PFSK-1 (cell line): ENCODE results near the gene TLNRD1.

Source experiments
- POLR2AphosphoS5 ChIP-seq: IDR thresholded peaks from 2 replicates; pipeline ENCODE4 v1.6.1; 2012; ENCODE audit warnings: low read depth, mild to moderate bottlenecking, control low read depth, low read length, moderate library complexity
- TAF1 ChIP-seq: IDR thresholded peaks from 2 replicates; pipeline ENCODE4 v1.6.1; 2012; ENCODE audit warnings: low read length, control low read depth, borderline replicate concordance; ENCODE audit not compliant: insufficient read depth
- TF ChIP-seq, protein P1 (sequence below), 2 experiments: IDR thresholded peaks; 2 replicates each; pipeline versions ENCODE4 v1.6.1 to v1.8.0; 2011 to 2012; ENCODE audit warnings: low read depth in 2 of 2, low read length in 2 of 2, control low read depth in 1 of 2, inconsistent platforms in 1 of 2, mild to moderate bottlenecking in 1 of 2, moderate library complexity in 1 of 2; ENCODE audit not compliant: insufficient read depth in 1 of 2

DNA sequence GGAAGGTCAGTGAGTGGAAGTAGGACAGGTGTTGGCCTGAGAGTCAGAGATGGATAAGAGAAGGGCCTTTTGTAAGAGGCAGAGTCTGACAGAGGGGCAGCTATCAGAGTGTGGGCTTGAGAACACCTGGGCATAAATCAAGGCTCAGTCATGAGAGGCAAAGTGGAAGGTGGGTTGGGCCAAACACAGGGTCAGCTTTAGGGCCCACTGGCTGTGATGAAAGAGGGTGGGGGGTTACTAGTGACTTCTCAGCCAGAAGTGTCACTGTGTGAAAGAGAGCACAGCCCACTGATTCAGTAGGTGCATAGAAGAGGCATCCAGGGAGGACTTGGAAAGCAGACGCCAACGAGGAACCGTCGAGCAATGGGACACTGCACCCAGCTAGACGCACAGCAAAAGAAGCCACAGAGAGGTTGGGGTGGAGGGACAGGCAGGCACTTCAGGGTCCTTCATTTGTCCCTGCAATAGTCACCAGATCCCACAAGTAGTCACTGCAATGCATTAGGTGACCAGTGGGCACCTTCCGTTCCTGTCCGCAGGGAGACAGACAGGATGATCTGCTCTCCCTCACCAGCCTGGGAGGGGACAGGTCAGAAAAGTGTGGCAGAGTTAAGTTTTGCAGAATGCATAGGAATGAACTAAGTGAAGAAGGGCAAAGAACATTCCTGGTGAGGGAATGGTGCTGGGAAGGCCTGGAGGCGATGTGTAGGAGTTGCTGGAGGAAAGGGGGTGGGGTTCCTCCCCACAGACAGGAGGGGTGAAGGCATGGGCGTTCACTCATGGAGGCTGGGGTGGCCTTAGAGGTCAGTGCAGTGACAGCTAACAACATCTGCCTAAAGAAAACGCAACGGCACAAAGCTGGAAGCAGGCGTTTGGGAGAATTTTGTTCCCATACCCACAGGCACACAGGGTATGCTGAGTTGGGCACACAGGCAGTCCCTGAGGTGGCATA is 47.4 kb upstream of the TLNRD1 start:
- TF ChIP-seq POLR2AphosphoS5, result no peak
- TF ChIP-seq TAF1, result no peak
- TF ChIP-seq, protein P1, sequence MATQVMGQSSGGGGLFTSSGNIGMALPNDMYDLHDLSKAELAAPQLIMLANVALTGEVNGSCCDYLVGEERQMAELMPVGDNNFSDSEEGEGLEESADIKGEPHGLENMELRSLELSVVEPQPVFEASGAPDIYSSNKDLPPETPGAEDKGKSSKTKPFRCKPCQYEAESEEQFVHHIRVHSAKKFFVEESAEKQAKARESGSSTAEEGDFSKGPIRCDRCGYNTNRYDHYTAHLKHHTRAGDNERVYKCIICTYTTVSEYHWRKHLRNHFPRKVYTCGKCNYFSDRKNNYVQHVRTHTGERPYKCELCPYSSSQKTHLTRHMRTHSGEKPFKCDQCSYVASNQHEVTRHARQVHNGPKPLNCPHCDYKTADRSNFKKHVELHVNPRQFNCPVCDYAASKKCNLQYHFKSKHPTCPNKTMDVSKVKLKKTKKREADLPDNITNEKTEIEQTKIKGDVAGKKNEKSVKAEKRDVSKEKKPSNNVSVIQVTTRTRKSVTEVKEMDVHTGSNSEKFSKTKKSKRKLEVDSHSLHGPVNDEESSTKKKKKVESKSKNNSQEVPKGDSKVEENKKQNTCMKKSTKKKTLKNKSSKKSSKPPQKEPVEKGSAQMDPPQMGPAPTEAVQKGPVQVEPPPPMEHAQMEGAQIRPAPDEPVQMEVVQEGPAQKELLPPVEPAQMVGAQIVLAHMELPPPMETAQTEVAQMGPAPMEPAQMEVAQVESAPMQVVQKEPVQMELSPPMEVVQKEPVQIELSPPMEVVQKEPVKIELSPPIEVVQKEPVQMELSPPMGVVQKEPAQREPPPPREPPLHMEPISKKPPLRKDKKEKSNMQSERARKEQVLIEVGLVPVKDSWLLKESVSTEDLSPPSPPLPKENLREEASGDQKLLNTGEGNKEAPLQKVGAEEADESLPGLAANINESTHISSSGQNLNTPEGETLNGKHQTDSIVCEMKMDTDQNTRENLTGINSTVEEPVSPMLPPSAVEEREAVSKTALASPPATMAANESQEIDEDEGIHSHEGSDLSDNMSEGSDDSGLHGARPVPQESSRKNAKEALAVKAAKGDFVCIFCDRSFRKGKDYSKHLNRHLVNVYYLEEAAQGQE (IDR thresholded peaks at IDR 0.05; ENCODE audit: insufficient read depth in 1 of 2, low read depth in 2 of 2, low read length in 2 of 2), result no peak
